GM21717 (cell line): ENCODE measurements around the gene OR6S1.

Source experiments
- ATAC-seq: cut with Tn5 transposase; IDR thresholded peaks from one replicate; pipeline ENCODE4 v1.9.1; 2021; ENCODE audit warnings: mild to moderate bottlenecking, moderate library complexity; ENCODE audit not compliant: unreplicated experiment

Gene OR6S1, protein sequence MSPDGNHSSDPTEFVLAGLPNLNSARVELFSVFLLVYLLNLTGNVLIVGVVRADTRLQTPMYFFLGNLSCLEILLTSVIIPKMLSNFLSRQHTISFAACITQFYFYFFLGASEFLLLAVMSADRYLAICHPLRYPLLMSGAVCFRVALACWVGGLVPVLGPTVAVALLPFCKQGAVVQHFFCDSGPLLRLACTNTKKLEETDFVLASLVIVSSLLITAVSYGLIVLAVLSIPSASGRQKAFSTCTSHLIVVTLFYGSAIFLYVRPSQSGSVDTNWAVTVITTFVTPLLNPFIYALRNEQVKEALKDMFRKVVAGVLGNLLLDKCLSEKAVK

DNA sequence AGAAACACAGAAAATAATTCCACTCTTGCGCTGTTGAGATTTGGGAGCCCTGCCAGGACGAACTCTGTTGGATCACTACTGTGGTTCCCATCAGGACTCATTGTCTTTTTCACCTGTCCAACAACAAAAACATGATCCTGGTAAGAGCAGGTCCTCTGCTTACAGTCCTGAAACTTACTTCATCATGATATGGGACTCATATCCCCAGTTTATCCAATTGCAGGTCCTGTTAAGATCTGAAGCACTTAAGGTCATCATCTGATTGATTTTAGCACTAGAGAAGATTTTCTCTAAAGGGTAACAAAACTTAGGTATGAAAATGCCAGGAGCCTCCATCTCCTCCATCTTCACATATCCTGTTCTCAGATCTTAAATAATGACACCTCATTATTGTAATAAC is at the start of gene OR6S1:
Gene OR6S1, minus strand, starts transcription at position 101 of the 400 bp plus-strand sequence. Its CDS starts 0 bp downstream, at position 101.
- no peak for ATAC-seq

DNA sequence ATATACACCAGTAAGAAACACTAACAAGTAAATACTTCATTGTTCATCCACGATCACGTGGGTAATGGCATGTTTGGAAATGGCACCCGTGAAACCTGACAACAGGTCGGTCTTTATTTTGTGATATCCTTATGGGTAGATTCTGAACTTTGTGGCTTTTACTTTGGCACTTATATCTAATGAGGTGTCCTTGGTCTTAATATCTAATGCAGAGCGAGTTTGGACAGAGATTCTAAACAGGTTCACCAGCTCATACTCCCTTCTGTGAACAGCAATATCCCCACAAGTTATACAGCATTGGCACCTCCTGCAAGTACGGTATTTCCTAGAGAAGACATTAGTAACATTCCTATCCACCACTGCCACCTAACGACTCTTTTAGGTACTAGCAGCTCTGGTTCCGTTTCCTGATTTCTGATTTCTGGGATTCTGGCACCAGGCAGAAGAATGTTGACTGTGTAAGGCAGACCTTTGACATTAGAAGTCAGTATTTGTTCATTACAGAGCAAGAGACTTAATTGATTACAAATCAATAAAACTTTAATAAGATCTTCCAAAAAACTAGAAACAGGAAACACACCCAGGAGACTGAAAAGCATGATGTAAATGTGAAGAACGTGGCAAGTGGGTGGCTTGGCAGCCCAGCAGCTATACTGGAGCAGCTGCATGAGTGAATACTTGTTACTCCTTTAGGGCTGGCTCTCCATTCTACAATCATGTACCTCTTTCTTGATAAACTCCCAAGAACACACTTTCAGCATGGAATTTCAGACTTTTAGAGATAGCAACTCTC is 49.6 kb upstream of the OR6S1 start:
- no peak for ATAC-seq

DNA sequence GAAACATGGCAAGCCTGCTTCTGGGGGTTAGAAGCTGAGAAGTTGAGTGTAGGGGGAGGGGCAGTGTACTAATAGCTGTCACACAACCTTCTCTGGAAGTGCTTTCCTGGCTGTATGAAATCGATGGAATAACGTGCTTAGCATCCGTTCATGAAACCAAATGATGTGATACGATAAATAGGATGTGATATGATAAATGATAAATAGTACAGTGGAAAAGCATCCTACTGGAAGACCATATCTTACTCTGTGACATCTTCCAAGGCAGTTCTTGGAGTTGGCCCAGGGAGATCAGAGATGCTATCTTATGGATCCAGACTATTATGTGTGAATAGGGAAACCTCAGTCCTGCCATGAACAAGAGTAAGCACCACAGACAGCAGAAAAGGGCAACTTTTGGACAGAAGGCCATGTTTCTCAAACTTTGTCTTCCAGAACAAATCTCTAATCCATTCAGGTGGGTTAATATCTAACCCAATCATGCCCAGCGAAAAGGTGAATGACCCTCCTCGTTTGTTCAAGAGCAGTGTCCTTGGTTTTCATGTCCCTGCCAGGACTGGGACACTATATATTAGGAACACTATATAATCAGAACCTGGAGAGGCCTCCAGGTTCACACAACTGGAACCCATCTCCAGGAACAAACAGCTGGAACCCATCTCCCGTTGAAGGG is 46.8 kb upstream of the OR6S1 start, which contains the start of gene ANG:
Gene ANG, plus strand, starts transcription at position 598 of the 673 bp plus-strand sequence. CDS start 4,801 bp downstream, outside the sequence.
- ATAC-seq, result no peak

DNA sequence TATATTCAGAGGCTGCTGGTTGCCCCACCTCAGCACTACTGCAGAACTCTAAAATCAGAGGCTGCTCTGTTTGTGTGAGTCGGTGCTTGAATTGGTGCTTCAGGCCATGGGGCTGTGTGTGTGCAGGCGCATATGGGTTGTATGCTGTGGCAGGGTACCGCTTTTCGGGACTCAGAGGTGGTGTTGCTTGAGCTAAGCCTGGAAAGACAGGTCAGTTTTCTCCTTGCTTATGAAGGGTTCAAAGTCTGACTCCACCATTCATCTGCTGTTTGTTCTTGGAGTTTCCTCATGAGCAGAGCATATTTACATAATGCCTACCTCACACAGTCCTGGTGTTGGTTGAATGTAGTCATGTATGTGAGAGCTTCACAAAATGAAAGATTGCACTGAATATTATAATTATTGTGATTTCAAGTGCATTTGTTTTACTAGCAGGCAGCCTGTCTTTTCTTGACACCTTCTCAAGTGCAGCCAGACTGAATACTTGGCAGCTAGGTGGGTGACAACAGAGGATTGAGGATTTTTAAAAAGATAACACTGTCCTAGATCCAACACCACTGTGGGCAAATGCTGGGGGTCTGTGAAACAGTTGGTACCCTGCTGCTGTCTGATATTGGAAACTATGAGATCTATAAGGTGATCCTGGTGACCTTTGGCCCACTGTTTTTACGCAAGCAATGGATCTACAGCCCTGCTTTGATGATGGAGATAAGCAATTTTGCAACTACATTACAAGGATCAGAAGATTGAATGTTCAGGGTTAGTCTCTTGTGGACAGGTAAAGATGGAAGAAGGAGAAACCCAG is 46.1 kb upstream of the OR6S1 start:
- no peak for ATAC-seq

DNA sequence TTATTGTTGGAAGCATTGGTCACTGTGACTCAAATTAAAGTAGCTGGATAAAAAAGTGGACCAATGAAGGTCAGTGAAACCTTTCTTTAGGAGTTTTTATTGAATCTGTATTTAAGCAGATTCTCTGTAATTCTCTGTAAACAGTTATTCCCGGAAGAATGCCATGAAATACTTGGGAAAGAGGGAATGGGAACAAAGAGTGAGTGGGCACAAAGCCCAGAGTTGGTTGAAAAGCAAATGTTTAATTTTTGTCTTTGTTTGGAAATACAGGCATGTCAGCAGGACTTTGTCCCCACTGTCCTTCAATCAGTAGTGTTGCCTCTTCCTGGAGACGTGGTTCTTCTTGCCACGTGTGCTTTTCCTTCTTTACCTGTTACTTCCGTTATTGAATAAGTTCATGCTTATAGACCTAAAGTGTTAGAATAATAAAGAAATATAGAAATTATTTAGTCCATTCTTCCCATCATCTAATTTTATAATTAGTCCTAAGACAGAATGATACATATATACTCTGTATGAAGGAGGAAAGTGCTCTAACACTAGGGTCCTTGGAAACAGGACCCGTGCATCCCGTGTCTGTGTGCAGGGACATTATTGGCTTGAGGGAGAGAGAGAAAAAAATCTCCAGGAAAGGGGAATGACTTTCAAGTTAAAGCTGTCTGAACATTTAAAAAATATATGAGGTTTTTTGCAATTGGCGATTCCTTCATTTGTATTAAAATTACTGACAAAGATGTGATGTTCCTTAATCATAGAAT is 45.1 kb upstream of the OR6S1 start:
- no peak for ATAC-seq

DNA sequence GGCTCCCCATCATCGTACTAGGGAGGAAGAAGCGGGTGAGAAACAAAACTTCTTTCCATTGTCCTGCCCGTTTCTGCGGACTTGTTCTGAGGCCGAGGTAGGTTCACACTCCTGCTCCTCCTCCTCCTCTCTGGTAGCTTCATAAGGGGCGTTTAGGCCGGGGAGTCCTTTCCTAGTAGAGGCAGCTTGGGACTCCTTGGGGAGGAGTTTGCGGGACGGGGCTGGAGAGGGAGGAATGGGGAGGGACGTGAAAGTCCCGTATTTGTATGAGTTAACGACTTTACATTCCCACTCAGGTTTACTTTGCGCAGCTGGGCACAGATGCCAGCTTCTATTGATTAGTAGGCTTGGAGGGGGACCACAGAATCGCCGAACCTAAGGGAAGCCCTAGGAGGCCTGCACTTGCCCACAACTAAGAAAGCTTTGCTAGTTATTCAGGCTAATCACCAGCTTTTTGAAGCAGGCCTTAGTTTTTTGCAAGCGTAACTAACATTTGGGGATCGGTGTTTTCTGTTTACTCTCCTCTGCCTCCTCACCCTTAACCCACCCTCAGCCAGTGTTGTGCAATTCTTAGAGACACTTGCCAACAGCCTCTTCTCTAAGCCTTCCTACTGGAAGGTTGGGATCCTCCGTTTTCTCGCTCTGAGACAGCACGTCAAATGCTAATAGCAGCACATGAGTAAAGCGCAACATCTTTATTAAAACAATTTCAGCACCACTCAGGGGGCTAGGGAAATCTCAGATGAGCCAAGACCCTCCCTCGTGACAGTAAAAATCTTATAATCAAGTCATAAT is 43.4 kb upstream of the OR6S1 start:
- no peak for ATAC-seq

DNA sequence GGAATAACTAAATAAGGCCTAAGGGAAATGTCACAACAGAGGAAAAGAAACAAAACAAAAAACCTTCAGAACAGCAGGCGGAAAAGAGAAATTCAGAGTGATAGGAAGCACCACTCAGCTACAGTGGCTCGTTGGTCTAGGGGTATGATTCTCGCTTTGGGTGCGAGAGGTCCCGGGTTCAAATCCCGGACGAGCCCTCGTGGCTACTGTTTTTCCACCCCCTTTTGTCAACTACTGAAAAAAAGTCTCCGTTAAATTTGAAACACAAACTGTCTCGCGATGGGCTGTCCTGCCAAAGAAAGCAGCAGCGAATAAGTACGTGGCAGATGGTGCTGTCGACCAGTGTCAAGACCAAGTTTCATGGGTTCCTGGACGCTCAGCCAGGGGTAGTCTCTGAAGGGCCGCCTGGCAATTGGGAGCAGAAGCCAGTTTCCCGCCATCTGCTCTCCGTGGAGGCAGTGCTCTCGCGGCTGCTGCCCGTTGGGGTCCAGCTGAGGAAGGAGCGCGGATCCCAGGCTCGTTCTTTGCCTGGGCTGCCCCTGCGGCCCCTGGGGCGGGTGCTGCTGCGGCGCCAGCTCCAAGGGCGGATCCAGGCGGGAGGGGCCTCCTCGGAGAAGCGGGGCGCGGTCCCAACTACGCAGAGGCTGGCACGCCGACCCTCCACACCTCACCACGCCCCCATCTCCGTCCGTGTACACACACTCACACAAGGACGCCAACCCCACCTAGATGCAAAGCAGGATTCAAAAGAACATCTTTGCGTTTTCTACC is 42.6 kb upstream of the OR6S1 start, which contains the start of gene RNASE4:
Gene RNASE4, plus strand, starts transcription at position 670 of the 771 bp plus-strand sequence. CDS start 14,812 bp downstream, outside the sequence.
- ATAC-seq, result peak; percentile 25

DNA sequence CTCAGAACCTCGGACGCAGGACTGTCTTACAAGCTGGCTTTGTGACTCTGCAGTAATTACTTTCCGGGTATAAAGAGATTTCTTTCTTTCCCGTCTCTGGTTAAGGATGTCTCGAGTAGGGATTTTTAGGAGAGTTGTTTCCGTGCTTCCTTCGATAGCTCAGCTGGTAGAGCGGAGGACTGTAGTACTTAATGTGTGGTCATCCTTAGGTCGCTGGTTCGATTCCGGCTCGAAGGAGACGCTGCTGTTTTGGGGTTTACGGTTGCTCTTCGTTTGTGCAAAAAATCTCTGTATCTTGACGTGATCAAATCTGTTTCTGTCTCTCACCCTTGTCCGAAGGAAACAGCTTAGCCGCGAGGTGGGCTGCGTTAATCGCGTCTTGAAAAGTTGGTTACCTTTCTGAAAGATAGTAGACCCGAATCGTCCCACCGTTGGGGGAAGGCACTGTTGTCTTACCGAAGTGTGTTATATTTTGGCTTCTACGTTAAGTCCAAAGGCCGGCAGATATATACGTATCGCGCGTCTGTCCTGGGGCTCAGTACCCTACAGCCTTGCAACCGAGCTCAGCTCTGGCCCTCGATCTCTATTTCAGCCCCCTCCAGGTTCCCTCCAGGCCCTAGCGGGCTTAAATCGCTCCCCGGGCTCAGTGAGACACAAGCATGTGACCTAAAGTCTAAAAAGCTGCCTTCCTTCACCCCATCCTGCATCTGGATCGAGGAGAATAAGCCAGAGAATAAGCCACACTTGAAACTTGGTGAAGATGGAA is 41.8 kb upstream of the OR6S1 start:
- ATAC-seq, result peak; percentile 19

DNA sequence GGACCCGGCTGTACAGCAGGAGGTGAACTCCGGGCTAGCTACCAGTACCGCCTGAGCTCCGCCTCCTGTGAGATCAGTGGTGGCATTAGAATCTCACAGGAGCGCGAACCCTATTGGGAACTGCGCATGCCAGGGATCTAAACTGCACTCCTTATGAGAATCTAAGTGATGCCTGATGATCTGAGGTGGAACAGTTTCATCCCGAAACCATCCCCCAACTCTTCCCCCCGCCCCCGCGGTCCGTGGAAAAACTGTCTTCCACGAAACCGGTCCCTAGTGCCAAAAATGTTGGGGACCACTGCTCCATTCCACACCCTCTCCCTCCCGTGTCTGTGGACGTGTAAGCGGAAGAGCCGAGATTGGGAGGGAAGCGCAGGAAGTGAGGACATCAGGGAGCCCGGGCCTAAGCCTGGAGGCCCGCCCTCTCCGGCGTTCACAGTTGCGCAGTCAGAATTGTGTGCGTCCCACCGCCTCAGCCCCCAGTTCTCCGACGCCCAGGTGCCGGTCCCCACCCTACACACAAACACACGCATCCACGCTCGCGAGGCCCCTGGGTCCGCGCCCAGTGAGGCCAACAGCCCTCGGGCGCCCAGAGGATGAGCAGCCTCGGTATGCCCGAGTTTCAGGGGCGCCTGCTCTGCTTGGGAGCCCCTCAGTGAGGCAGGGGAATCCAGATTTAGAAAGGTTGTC is 41.1 kb upstream of the OR6S1 start:
- ATAC-seq, result peak; percentile 49

DNA sequence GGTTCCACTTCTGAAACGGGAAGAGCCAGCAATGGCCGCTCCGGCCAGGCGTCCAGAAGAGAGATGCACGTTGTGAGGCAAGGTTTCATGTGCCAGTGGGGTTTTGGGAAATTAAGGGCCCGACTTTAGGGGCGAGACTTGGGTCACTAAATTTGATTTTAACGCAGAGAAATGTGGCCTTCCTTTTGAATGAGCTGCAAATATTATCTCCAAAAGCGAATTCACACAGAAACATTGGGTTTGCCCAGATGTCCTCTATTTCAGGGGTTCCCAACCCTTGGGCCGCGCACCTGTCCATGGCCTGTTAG is 40.6 kb upstream of the OR6S1 start:
- no peak for ATAC-seq

DNA sequence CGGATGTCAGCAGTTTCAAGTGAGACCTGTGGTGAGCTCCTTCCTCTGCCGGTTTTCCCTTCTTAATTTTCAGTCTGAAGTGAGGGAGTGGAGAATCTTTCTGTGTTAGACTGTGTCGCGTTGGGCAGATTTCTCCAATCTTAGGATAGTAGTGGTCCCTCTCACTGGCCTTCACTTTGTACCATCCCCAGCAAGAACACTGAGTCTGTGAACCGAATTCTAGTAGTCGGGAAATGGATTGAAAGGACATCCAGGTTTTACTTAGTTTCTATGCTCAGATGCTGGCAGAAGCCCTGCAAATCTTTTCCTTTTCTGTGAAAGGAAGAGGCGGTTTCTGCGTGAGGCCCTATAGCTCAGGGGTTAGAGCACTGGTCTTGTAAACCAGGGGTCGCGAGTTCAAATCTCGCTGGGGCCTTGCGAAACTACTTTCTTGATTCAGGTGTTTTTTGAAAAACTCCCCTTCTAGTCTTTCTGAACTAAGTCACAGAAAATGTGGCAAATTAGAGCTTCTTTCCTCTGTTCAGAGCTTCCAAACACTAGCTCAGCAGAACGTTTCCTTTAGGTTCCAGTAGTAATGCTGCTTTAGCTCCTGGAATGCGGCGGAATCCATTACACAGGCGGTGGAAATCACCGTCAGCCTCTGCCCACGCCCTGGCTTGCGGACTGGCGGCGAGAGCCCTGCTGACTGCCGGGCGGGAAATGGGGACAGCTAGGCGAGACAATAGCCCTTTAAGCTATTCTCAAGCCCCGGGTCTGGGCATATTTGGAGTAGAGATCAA is 40.0 kb upstream of the OR6S1 start:
- no peak for ATAC-seq

DNA sequence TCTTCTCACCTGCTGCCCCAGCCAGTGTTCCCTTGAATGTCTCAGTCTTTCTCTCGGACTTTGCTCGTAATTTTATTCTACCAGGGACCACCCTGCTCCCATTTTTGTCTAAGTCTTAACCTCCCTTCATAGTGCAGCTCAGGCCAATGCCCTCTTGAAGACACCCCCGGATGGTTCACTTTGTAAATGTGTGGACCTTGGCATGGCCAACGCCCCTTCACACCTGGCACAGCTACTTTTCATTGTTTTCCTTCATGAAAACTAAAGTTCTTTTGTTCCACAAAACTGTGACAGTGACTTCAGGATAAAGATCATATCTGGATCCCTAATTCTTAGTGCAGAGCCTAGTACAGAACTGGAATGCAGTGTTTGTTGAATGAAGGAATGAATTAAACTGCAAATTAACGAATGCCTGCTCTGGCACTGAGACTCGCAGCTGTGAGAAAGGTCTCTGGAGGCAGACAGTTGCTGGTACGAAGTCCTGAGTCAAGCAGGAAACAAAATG is 39.4 kb upstream of the OR6S1 start:
- ATAC-seq, result no peak

DNA sequence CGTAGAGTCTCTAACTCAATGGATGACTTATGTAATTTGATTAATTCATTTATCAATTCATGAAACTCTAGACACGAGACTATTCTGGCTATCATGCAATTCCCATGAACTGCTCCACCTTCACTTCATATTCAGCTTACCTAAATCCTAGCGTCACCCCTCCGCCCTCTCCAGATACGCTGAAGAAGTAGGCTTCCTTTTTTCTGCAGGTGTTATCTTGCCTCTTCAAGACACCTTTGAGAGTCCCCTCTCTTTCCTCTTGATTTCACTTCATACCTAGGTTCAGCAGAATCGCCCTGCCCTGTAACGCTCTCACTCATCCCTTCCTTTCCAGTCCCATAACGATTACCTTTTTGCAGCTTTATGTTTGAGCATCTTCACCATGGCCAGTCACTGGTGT is 38.9 kb upstream of the OR6S1 start:
- ATAC-seq, result no peak

DNA sequence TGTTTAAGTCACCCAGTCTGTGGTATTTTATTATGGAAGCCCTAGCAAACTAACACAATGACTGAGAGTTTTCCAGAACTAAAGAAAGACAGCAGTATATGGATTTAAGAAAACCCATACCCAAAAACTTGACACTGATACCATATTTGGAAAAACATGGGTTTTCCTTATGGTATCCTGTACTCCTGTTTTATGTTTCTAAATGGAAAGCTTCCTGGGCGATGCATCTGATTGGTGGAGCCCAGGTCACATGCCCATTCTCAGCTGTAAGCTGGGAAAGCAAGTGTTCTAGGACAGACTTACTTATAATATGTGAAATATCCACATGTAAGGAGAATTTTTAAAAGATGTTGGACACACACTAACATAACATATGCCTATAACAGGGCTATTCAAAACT is 38.4 kb upstream of the OR6S1 start:
- no peak for ATAC-seq

DNA sequence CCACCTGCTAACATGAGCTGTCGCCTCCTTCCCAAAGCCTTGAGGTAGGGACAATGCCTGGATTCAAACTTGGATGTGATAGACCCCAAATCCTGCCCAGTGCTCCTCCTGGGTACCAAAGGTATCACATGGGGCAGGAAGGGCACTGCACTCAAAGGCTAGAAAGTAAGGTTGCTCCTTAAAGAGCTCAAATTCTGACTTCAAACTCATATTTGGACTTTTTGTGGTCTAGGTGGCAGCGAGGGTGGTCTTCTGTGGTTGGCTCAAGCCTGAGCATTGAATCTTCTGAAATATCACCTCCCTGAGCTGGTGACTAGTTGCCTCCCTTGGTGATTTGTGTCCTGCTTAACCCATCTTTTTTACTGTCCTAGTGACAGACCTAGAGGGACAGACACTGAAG is 34.6 kb upstream of the OR6S1 start:
- ATAC-seq, result no peak

DNA sequence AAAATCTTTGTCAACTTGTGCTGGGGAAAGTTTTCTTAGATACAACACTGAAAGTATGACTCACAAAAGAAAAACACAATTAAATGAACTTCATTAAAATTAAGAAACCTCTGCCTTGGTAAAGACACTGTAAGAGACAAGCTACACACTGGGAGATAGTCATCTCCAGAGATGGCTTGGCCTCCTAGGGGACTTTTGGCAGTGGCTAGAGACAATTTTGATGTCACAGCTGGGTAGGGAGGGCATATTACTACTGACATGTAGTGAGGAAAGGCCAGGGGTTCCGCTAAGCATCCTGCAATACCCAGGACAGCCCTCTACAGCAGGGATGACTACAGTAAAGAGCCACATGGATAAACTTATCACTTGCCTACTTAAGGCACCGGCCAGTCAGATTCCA is 34.2 kb upstream of the OR6S1 start:
- ATAC-seq, result no peak
